IMR-90 (cell line): ENCODE data around the gene CCR5AS.

Experiments used
- ATAC-seq: fragments of 200-7000 bp; cut with Tn5 transposase; 2 replicates; pipeline ENCODE4 v1.9.1; 2020; ENCODE audit warnings: low read depth, mild to moderate bottlenecking, moderate library complexity
- BruUV-seq: library from RNA; stranded (reverse); fragments of 400-500 nt; replicated peaks from 2 replicates; lab custom pipeline; 2021; lab: Mats Ljungman, UMichigan
- CTCF ChIA-PET: fragments of 300-600 bp; formaldehyde crosslinking; extraction: SDS; loops from one replicate; lab custom pipeline; 2021; ENCODE audit warnings: antibody characterized with exemption; lab: Yijun Ruan, JAX
- POLR2A ChIA-PET: fragments of 300-600 bp; sonication (Branson Sonifier 250); formaldehyde crosslinking; loops from one replicate; lab custom pipeline; 2022; ENCODE audit warnings: antibody characterized with exemption; ENCODE audit not compliant: unreplicated experiment; lab: Charles Lee
- DNase-seq: peaks from one replicate; pipeline ENCODE4 v3.0.0; 2013
- H2AFZ ChIP-seq: replicated peaks from 2 replicates; pipeline ENCODE3; 2013; ENCODE audit warnings: low read length, mild to moderate bottlenecking; ENCODE audit not compliant: poor library complexity
- H2AK5ac ChIP-seq: 2 replicates; pipeline ENCODE4 v1.6.1; 2013; ENCODE audit warnings: low read depth, low read length, inconsistent platforms
- H2AK9ac ChIP-seq: replicated peaks from 2 replicates; pipeline ENCODE3; 2013; ENCODE audit warnings: mild to moderate bottlenecking, low read depth, low read length, moderate library complexity; ENCODE audit not compliant: poor library complexity
- H2BK120ac ChIP-seq: 2 replicates; pipeline ENCODE4 v1.6.1; 2013; ENCODE audit warnings: low read depth, low read length, inconsistent platforms
- H2BK15ac ChIP-seq: 3 replicates; pipeline ENCODE4 v1.6.1; 2013; ENCODE audit warnings: low read depth, low read length, inconsistent platforms
- H2BK20ac ChIP-seq: 2 replicates; pipeline ENCODE4 v1.6.1; 2013; ENCODE audit warnings: low read depth, mild to moderate bottlenecking, inconsistent platforms, low read length, moderate library complexity
- H2BK5ac ChIP-seq: 2 replicates; pipeline ENCODE4 v1.6.1; 2013; ENCODE audit warnings: mild to moderate bottlenecking, low read depth, low read length, inconsistent platforms; ENCODE audit not compliant: poor library complexity, severe bottlenecking
- H3K14ac ChIP-seq: replicated peaks from 2 replicates; pipeline ENCODE4 v1.6.1; 2013; ENCODE audit warnings: low read depth, low read length, inconsistent platforms
- H3K18ac ChIP-seq: 2 replicates; pipeline ENCODE4 v1.6.1; 2013; ENCODE audit warnings: low read depth, low read length, control low read depth
- H3K23ac ChIP-seq: 2 replicates; pipeline ENCODE4 v1.6.1; 2013; ENCODE audit warnings: low read depth, low read length, inconsistent platforms
- H3K27ac ChIP-seq: 2 replicates; pipeline ENCODE4 v1.5.1; 2013; ENCODE audit warnings: mild to moderate bottlenecking, control low read depth, low read length; ENCODE audit not compliant: insufficient read depth
- H3K27me3 ChIP-seq: 2 replicates; pipeline ENCODE4 v1.6.1; 2013; ENCODE audit warnings: low read length; ENCODE audit not compliant: control insufficient read depth, insufficient read depth
- H3K36me3 ChIP-seq: 2 replicates; pipeline ENCODE4 v1.6.1; 2013; ENCODE audit warnings: low read length, mixed read lengths; ENCODE audit not compliant: control insufficient read depth, insufficient read depth
- H3K4ac ChIP-seq: 2 replicates; pipeline ENCODE4 v1.6.1; 2013; ENCODE audit warnings: low read depth, low read length, inconsistent platforms
- H3K4me1 ChIP-seq: 2 replicates; pipeline ENCODE4 v1.6.1; 2013; ENCODE audit warnings: low read length, mixed read lengths; ENCODE audit not compliant: control insufficient read depth, insufficient read depth
- H3K4me2 ChIP-seq: 2 replicates; pipeline ENCODE4 v1.6.1; 2013; ENCODE audit warnings: low read depth, mild to moderate bottlenecking, control low read depth, low read length, moderate library complexity
- H3K4me3 ChIP-seq: 2 replicates; pipeline ENCODE4 v1.5.1; 2013; ENCODE audit warnings: low read depth, mild to moderate bottlenecking, control low read depth, low read length, moderate library complexity; ENCODE audit not compliant: insufficient read depth
- H3K56ac ChIP-seq: 2 replicates; pipeline ENCODE4 v1.6.1; 2013; ENCODE audit warnings: low read length, inconsistent platforms; ENCODE audit not compliant: insufficient read depth; ENCODE audit errors: extremely low read depth
- H3K79me1 ChIP-seq, 2 experiments: 2 replicates each; pipeline ENCODE4 v1.6.1; 2013; ENCODE audit warnings: low read length in 2 of 2, inconsistent platforms in 1 of 2, low read depth in 1 of 2
- H3K9ac ChIP-seq: 2 replicates; pipeline ENCODE4 v1.6.1; 2013; ENCODE audit warnings: low read depth, low read length, control low read depth
- H3K9me1 ChIP-seq: 2 replicates; pipeline ENCODE4 v1.6.1; 2013; ENCODE audit warnings: low read length, inconsistent platforms; ENCODE audit not compliant: insufficient read depth
- H3K9me3 ChIP-seq: 2 replicates; pipeline ENCODE4 v1.6.1; 2013; ENCODE audit warnings: low read length; ENCODE audit not compliant: control insufficient read depth, insufficient read depth
- H4K20me1 ChIP-seq: 2 replicates; pipeline ENCODE4 v1.6.1; 2013; ENCODE audit warnings: low read length, inconsistent platforms; ENCODE audit not compliant: insufficient read depth
- H4K5ac ChIP-seq: 2 replicates; pipeline ENCODE4 v1.6.1; 2013; ENCODE audit warnings: mild to moderate bottlenecking, low read depth, low read length, control low read depth
- H4K8ac ChIP-seq, 2 experiments: 2 replicates each; pipeline ENCODE4 v1.6.1; 2013; ENCODE audit warnings: low read depth in 2 of 2, low read length in 2 of 2, control low read depth in 1 of 2, inconsistent platforms in 1 of 2
- H4K91ac ChIP-seq: 2 replicates; pipeline ENCODE4 v1.6.1; 2013; ENCODE audit warnings: low read depth, low read length, inconsistent platforms; ENCODE audit not compliant: insufficient read depth
- BHLHE40 ChIP-seq: fragments of 150-350 bp; IDR thresholded peaks from 2 replicates; pipeline ENCODE4 v1.6.1; 2016; ENCODE audit warnings: mild to moderate bottlenecking, low read depth, low read length
- CHD1 ChIP-seq: IDR thresholded peaks from 2 replicates; pipeline ENCODE4 v1.6.1; 2012; ENCODE audit warnings: low read depth, low read length, improper control_type of control experiment
- ELK1 ChIP-seq: fragments of 150-350 bp; IDR thresholded peaks from 2 replicates; pipeline ENCODE4 v1.6.1; 2016; ENCODE audit warnings: low read depth, mild to moderate bottlenecking, low read length, moderate library complexity, borderline replicate concordance
- FOS ChIP-seq: fragments of 150-350 bp; IDR thresholded peaks from 2 replicates; pipeline ENCODE4 v1.6.1; 2016; ENCODE audit warnings: low read depth, low read length
- MAFK ChIP-seq: IDR thresholded peaks from 2 replicates; pipeline ENCODE4 v1.6.1; 2012; ENCODE audit warnings: low read depth, low read length, improper control_type of control experiment
- MAZ ChIP-seq: IDR thresholded peaks from 2 replicates; pipeline ENCODE4 v1.6.1; 2012; ENCODE audit warnings: low read depth, mild to moderate bottlenecking, low read length, improper control_type of control experiment, moderate library complexity, borderline replicate concordance
- NFE2L2 ChIP-seq: fragments of 150-350 bp; IDR thresholded peaks from 2 replicates; pipeline ENCODE4 v1.6.1; 2016; ENCODE audit warnings: low read depth, mild to moderate bottlenecking, low read length
- POLR2A ChIP-seq: IDR thresholded peaks from 2 replicates; pipeline ENCODE4 v1.6.1; 2012; ENCODE audit warnings: mild to moderate bottlenecking, low read depth, low read length
- RAD21 ChIP-seq: IDR thresholded peaks from 2 replicates; pipeline ENCODE4 v1.6.1; 2012; ENCODE audit warnings: low read length, improper control_type of control experiment
- RCOR1 ChIP-seq: IDR thresholded peaks from 2 replicates; pipeline ENCODE4 v1.6.1; 2012; ENCODE audit warnings: mild to moderate bottlenecking, low read length, improper control_type of control experiment; ENCODE audit not compliant: insufficient replicate concordance
- RFX5 ChIP-seq: IDR thresholded peaks from 2 replicates; pipeline ENCODE4 v1.8.0; 2012; ENCODE audit warnings: low read depth, mild to moderate bottlenecking, low read length, moderate library complexity
- WGBS, 2 experiments: methylation state at CpG; one replicate each; pipeline versions ENCODE4 v1.1.5 to v1.1.7; 2013; ENCODE audit warnings: missing lambda C conversion rate in 2 of 2; ENCODE audit not compliant: insufficient read length in 1 of 2; ENCODE audit errors: extremely low coverage in 2 of 2; 5-methylcytosine and 5-hydroxymethylcytosine counted together
- dilution Hi-C: fragments of 300-500 bp; cut with HindIII; formaldehyde crosslinking; loops from one replicate; pipeline ENCODE4 v1.14.3; 2018; ENCODE audit warnings: low sequenced_read_pairs; ENCODE audit not compliant: unreplicated experiment
- in situ Hi-C: fragments of 300-500 bp; cut with MboI; formaldehyde crosslinking; loops from 3 replicates; pipeline ENCODE4 v1.14.3; 2019; ENCODE audit warnings: low sequenced_read_pairs, inconsistent platforms, mixed read lengths
- intact Hi-C: fragments of 100-400 bp; cut with micrococcal nuclease; formaldehyde crosslinking; loops from 2 replicates; pipeline ENCODE4 v1.10.0; 2022

Gene CCR5AS

GRCh38 chr3:46353090-46353489, 53.8 kb downstream of the CCR5AS start:
- H4K91ac ChIP-seq, result no peak overlapping the region
- no peak overlapping the region for H4K5ac ChIP-seq
- ChIA-PET CTCF (interaction anchor here (1.0 kb wide), 1 partner anchor 15 kb away, joined by 4 read pairs; no protein-coding TSS in a partner anchor), POLR2A (no interaction called here)
- no peak overlapping the region for H2BK120ac ChIP-seq
- H3K4ac ChIP-seq, result no peak overlapping the region
- H3K36me3 ChIP-seq, result no peaks in the 10 kb centered on the region
- WGBS, 2 experiments, result no CpG with 5 or more reads among the region's 4 CpGs
- H3K27me3 ChIP-seq, result peaks cover 43% of the 10 kb centered on the region
- ATAC-seq (no peak), DNase-seq (no peak)
- H2BK5ac ChIP-seq, result no peak overlapping the region
- H4K20me1 ChIP-seq, result no peaks in the 10 kb centered on the region
- H2BK15ac ChIP-seq, result no peak overlapping the region
- no peak overlapping the region for H3K56ac ChIP-seq
- H3K9ac ChIP-seq, result no peak overlapping the region
- H3K9me1 ChIP-seq, result no peaks in the 10 kb centered on the region
- H2AK5ac ChIP-seq, result no peak overlapping the region
- no peak overlapping the region for H3K14ac ChIP-seq
- no peak overlapping the region for H2AK9ac ChIP-seq
- H3K4me1 ChIP-seq, result no peaks in the 10 kb centered on the region
- no peak overlapping the region for H2AFZ ChIP-seq
- in situ Hi-C loops, result no loop called here
- no peak overlapping the region for H3K18ac ChIP-seq
- H2BK20ac ChIP-seq, result no peak overlapping the region
- no peak overlapping the region for H3K27ac ChIP-seq
- H3K9me3 ChIP-seq, result no peaks in the 10 kb centered on the region
- no peak overlapping the region for H4K8ac ChIP-seq
- intact Hi-C loops, result no loop called here
- H3K4me2 ChIP-seq, result no peak overlapping the region
- H3K4me3 ChIP-seq, result no peak overlapping the region
- no peak overlapping the region for H3K23ac ChIP-seq
- no peaks in the 10 kb centered on the region for H3K79me1 ChIP-seq
- no peak for TF ChIP-seq RAD21
- no peak for TF ChIP-seq POLR2A
- TF ChIP-seq FOS, result no peak
- TF ChIP-seq NFE2L2, result no peak
- TF ChIP-seq RFX5, result no peak
- TF ChIP-seq ELK1, result no peak
- TF ChIP-seq MAFK, result no peak
- TF ChIP-seq RCOR1, result no peak
- no peak for TF ChIP-seq MAZ
- no peak for TF ChIP-seq CHD1
- no peak for TF ChIP-seq BHLHE40
- dilution Hi-C loops, result no loop called here
- no TSS peak for BruUV-seq
